GM23338 (cell line): ENCODE measurements around the gene ATP13A1.

Source experiments
- CTCF ChIP-seq, 2 experiments: fragments of 200-600 bp in 1 of 2; sonication (generic) in 1 of 2; conservative IDR thresholded peaks; 2 replicates each; pipeline versions ENCODE4 v1.5.1 to v1.6.1; 2016 to 2017; ENCODE audit warnings: antibody characterized with exemption in 2 of 2, low read depth in 2 of 2, mild to moderate bottlenecking in 2 of 2, moderate library complexity in 1 of 2
- EZH2 ChIP-seq: fragments of 200-600 bp; sonication (generic); IDR thresholded peaks from one replicate; pipeline ENCODE4 v1.8.0; 2017; ENCODE audit warnings: antibody characterized with exemption, mild to moderate bottlenecking, low read depth; ENCODE audit not compliant: unreplicated experiment
- EZH2phosphoT487 ChIP-seq: fragments of 200-600 bp; sonication (generic); IDR thresholded peaks from one replicate; pipeline ENCODE4 v1.8.1; 2018; ENCODE audit warnings: antibody characterized with exemption; ENCODE audit not compliant: unreplicated experiment
- NANOG ChIP-seq: IDR thresholded peaks from 2 replicates; pipeline ENCODE4 v1.6.1; 2016; ENCODE audit warnings: antibody characterized with exemption, borderline replicate concordance
- POLR2AphosphoS5 ChIP-seq: IDR thresholded peaks from 2 replicates; pipeline ENCODE4 v1.6.1; 2016; ENCODE audit warnings: antibody characterized with exemption, low read depth
- TF ChIP-seq, protein P1 (sequence below): IDR thresholded peaks from one replicate; pipeline ENCODE4 v1.6.1; 2018; ENCODE audit warnings: antibody characterized with exemption; ENCODE audit not compliant: unreplicated experiment

DNA sequence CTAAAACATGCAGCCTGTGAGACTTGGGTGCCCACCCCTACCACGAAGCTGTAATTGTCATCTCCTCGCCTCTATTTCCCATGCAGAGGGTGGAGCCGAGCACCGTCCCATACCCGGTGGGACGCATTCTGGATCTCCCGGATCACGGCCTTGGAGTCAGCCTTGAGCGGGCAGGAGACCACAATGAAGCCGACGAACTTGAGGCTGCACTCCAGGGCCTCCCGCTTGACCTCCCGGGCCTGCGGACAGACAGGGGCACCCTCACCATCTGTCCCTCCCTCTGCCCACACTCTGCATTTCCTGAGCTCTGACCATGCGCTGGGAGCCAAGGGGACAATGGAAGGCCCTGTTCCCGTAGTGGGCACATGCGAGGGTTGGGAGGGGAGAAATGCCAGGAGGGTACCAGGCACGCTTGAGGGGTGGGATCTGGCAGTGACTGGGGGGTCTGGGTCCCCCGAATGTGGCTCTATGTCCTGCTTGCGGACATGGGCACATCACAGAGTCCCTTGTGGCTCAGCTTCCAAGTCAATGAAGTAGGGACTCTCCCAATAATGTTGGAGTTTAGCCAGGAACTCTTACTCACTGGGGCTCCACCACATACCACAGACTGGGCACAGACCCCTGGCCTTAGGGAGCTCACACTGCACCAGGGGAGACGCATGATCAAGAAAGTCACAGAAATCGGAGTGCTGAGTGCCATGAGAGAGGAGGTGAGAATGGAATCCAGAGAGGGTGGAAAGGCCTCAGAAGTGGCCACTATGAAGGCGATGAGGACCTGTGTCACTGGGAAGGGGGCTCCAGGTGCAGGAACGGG, 10.8 kb downstream of the ATP13A1 start:
- TF ChIP-seq, protein P1, sequence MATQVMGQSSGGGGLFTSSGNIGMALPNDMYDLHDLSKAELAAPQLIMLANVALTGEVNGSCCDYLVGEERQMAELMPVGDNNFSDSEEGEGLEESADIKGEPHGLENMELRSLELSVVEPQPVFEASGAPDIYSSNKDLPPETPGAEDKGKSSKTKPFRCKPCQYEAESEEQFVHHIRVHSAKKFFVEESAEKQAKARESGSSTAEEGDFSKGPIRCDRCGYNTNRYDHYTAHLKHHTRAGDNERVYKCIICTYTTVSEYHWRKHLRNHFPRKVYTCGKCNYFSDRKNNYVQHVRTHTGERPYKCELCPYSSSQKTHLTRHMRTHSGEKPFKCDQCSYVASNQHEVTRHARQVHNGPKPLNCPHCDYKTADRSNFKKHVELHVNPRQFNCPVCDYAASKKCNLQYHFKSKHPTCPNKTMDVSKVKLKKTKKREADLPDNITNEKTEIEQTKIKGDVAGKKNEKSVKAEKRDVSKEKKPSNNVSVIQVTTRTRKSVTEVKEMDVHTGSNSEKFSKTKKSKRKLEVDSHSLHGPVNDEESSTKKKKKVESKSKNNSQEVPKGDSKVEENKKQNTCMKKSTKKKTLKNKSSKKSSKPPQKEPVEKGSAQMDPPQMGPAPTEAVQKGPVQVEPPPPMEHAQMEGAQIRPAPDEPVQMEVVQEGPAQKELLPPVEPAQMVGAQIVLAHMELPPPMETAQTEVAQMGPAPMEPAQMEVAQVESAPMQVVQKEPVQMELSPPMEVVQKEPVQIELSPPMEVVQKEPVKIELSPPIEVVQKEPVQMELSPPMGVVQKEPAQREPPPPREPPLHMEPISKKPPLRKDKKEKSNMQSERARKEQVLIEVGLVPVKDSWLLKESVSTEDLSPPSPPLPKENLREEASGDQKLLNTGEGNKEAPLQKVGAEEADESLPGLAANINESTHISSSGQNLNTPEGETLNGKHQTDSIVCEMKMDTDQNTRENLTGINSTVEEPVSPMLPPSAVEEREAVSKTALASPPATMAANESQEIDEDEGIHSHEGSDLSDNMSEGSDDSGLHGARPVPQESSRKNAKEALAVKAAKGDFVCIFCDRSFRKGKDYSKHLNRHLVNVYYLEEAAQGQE = no peak
- TF ChIP-seq CTCF (conservative IDR thresholded peaks at IDR 0.05; ENCODE audit: low read depth in 2 of 2) = no peak
- TF ChIP-seq POLR2AphosphoS5 = no peak
- no peak for TF ChIP-seq EZH2phosphoT487
- no peak for TF ChIP-seq NANOG
- no peak for TF ChIP-seq EZH2
